WI38 (cell line): ENCODE data around the gene GFPT2.

ENCODE experiments used
- H3K4me3 ChIP-seq: 2 replicates; pipeline ENCODE4 v1.5.1; 2011; ENCODE audit warnings: low read depth, mild to moderate bottlenecking, control low read depth, low read length
- CTCF ChIP-seq: IDR thresholded peaks from 2 replicates; pipeline ENCODE4 v1.5.1; 2012; ENCODE audit warnings: low read depth, mild to moderate bottlenecking, control low read depth, low read length

GFPT2 gene

GRCh38 chr5:180395540-180396274 is 42.6 kb upstream of the GFPT2 start:
- no peak for TF ChIP-seq CTCF
- H3K4me3 ChIP-seq, result no peak overlapping the region

- no peak overlapping the region for H3K4me3 ChIP-seq
- TF ChIP-seq CTCF, result no peak
Observed at GRCh38 chr5:180394031-180394636, 41.0 kb upstream of the GFPT2 start.

GRCh38 chr5:180391276-180391675 is 38.1 kb upstream of the GFPT2 start:
- TF ChIP-seq CTCF, result no peak
- H3K4me3 ChIP-seq, result no peak overlapping the region

GRCh38 chr5:180390441-180391190 is 37.5 kb upstream of the GFPT2 start:
- H3K4me3 ChIP-seq, result no peak overlapping the region
- TF ChIP-seq CTCF, result no peak

GRCh38 chr5:180389252-180390101 is 36.3 kb upstream of the GFPT2 start:
- no peak overlapping the region for H3K4me3 ChIP-seq
- TF ChIP-seq CTCF, result no peak

GRCh38 chr5:180387798-180388197 is 34.7 kb upstream of the GFPT2 start:
- H3K4me3 ChIP-seq, result no peak overlapping the region
- TF ChIP-seq CTCF, result no peak
